ENCODE measurements around the gene SF3B1.

- no peak for TF ChIP-seq CTCF (conservative IDR thresholded peaks at IDR 0.05; ENCODE audit: low read length)
- TF ChIP-seq EZH2phosphoT487 (IDR thresholded peaks at IDR 0.05; ENCODE audit: borderline replicate concordance), result no peak
Observed at GRCh38 chr2:197452754-197453122, 17.9 kb upstream of the SF3B1 start.
